OCI-LY7 (cell line): Measurements from ENCODE around the gene NELL1. TPM values are rescaled to one million over a fixed set of nuclear protein-coding genes. Genes with fewer than 3 reads are reported as not detected.
A peak's percentile ranks its signal among the peaks of the same experiment; 100 is the strongest.

Source experiments
- BruUV-seq: library from RNA; stranded (reverse); fragments of 400-500 nt; replicated peaks from 2 replicates; lab custom pipeline; 2021; lab: Mats Ljungman, UMichigan
- CTCF ChIA-PET: fragments of 300-600 bp; sonication (Branson Sonifier 250); formaldehyde crosslinking; loops from one replicate; lab custom pipeline; 2022; ENCODE audit warnings: antibody characterized with exemption; ENCODE audit not compliant: unreplicated experiment; lab: Charles Lee
- POLR2A ChIA-PET: fragments of 300-600 bp; sonication (Branson Sonifier 250); formaldehyde crosslinking; loops from one replicate; lab custom pipeline; 2022; ENCODE audit warnings: antibody characterized with exemption; lab: Charles Lee
- DNase-seq: peaks from one replicate; pipeline ENCODE4 v3.0.0-alpha.2; 2015; ENCODE audit warnings: low spot score
- H2AFZ ChIP-seq: fragments of 200-600 bp; sonication (generic), shearing (Covaris generic); 2 replicates; pipeline ENCODE4 v1.6.1; 2014; ENCODE audit warnings: mild to moderate bottlenecking, antibody characterized with exemption, low read length, moderate library complexity
- H3K27ac ChIP-seq: fragments of 200-600 bp; sonication (generic); 2 replicates; pipeline ENCODE4 v1.5.1; 2014; ENCODE audit warnings: mixed run types, low read depth, mild to moderate bottlenecking, moderate library complexity, low read length, inconsistent platforms; ENCODE audit not compliant: poor library complexity, severe bottlenecking
- H3K36me3 ChIP-seq: fragments of 200-600 bp; sonication (generic); 2 replicates; pipeline ENCODE4 v1.6.1; 2014; ENCODE audit warnings: mild to moderate bottlenecking, antibody characterized with exemption, low read length, moderate library complexity, mixed read lengths; ENCODE audit not compliant: insufficient read depth
- H3K4me1 ChIP-seq: fragments of 200-600 bp; sonication (generic); 2 replicates; pipeline ENCODE4 v1.5.1; 2014; ENCODE audit warnings: mild to moderate bottlenecking, low read length; ENCODE audit not compliant: insufficient read depth, poor library complexity, severe bottlenecking
- H3K4me2 ChIP-seq: fragments of 200-600 bp; sonication (generic); 2 replicates; pipeline ENCODE4 v1.6.1; 2014; ENCODE audit warnings: mild to moderate bottlenecking, low read length
- H3K4me3 ChIP-seq: fragments of 200-600 bp; sonication (generic); 2 replicates; pipeline ENCODE4 v1.5.1; 2014; ENCODE audit warnings: mild to moderate bottlenecking, low read depth, low read length; ENCODE audit not compliant: poor library complexity, severe bottlenecking
- H3K79me2 ChIP-seq: fragments of 200-600 bp; sonication (generic); 2 replicates; pipeline ENCODE4 v1.6.1; 2016; ENCODE audit warnings: low read depth, mild to moderate bottlenecking, low read length, moderate library complexity, mixed read lengths; ENCODE audit not compliant: insufficient read depth
- H3K9me2 ChIP-seq: fragments of 200-600 bp; sonication (generic); 2 replicates; pipeline ENCODE4 v1.6.1; 2016; ENCODE audit warnings: mild to moderate bottlenecking, low read length, mixed read lengths; ENCODE audit not compliant: insufficient read depth
- H3K9me3 ChIP-seq: fragments of 200-600 bp; sonication (generic); 2 replicates; pipeline ENCODE4 v1.6.1; 2014; ENCODE audit warnings: mild to moderate bottlenecking, mixed run types, low read length, mixed read lengths
- H4K20me1 ChIP-seq: fragments of 200-600 bp; sonication (generic); 2 replicates; pipeline ENCODE4 v1.6.1; 2014; ENCODE audit warnings: mild to moderate bottlenecking, antibody characterized with exemption, low read length, moderate library complexity, mixed read lengths; ENCODE audit not compliant: insufficient read depth
- CTCF ChIP-seq: fragments of 200-600 bp; sonication (generic); conservative IDR thresholded peaks from 2 replicates; pipeline ENCODE4 v1.5.1; 2014; ENCODE audit warnings: mild to moderate bottlenecking, antibody characterized with exemption, low read length, moderate library complexity, mixed read lengths
- EZH2phosphoT487 ChIP-seq: fragments of 200-600 bp; sonication (generic); IDR thresholded peaks from 2 replicates; pipeline ENCODE4 v1.6.1; 2018; ENCODE audit warnings: low read depth, borderline replicate concordance, mild to moderate bottlenecking, mixed run types, antibody characterized with exemption, low read length, moderate library complexity, mixed read lengths
- intact Hi-C: fragments of 100-400 bp; cut with micrococcal nuclease; formaldehyde crosslinking; loops from one replicate; pipeline ENCODE4 v1.10.0; 2022; ENCODE audit not compliant: unreplicated experiment
- total RNA-seq, 2 experiments: library from RNA; depleted of rRNA in 1 of 2; stranded (reverse); fragments of >200 nt in 1 of 2; shearing (Covaris generic) in 1 of 2; gene quantifications; 2 replicates each; pipeline ENCODE4 v1.2.3, GENCODE V29; 2014 to 2022

The NELL1 gene
- total RNA-seq, 2 experiments from 2014 or later: not detected

- POLR2A ChIA-PET: interaction anchor here (0.6 to 1.2 kb wide), 6 partner anchors 12 to 1796 kb away, joined by 3 to 5 read pairs (median 3); no protein-coding TSS in a partner anchor
- CTCF ChIA-PET: no interaction called here
- no peaks in the 10 kb centered on the region for H3K4me1 ChIP-seq
- H3K79me2 ChIP-seq: no peaks in the 10 kb centered on the region
- BruUV-seq: no TSS peak
- no peaks in the 10 kb centered on the region for H3K9me2 ChIP-seq
- no peak for TF ChIP-seq EZH2phosphoT487
- TF ChIP-seq CTCF: peak; percentile 77
- H3K9me3 ChIP-seq: no peaks in the 10 kb centered on the region
- no peak overlapping the region for H3K4me3 ChIP-seq
- peak; percentile 39 for DNase-seq
- no peaks in the 10 kb centered on the region for H3K36me3 ChIP-seq
- no peak overlapping the region for H2AFZ ChIP-seq
- no peaks in the 10 kb centered on the region for H4K20me1 ChIP-seq
- no peak overlapping the region for H3K4me2 ChIP-seq
- intact Hi-C loops: loop anchor here (2.0 kb wide), 1 partner anchor 863 kb away; no protein-coding TSS in a partner anchor
- H3K27ac ChIP-seq: no peak overlapping the region
These were observed 842.6 kb downstream of the NELL1 start for GRCh38 chr11:21511835-21512440.

GRCh38 chr11:21514316-21514715 is 844.9 kb downstream of the NELL1 start:
- peak; percentile 1 for DNase-seq
- H3K4me1 ChIP-seq: no peaks in the 10 kb centered on the region
- BruUV-seq: no TSS peak
- no peak overlapping the region for H3K27ac ChIP-seq
- ChIA-PET POLR2A (no interaction called here), CTCF (no interaction called here)
- H2AFZ ChIP-seq: no peak overlapping the region
- no peak overlapping the region for H3K4me2 ChIP-seq
- no peaks in the 10 kb centered on the region for H3K79me2 ChIP-seq
- no peak overlapping the region for H3K4me3 ChIP-seq
- H3K9me2 ChIP-seq: no peaks in the 10 kb centered on the region
- no peaks in the 10 kb centered on the region for H4K20me1 ChIP-seq
- peak; percentile 59; the same call in 1 of the 2 replicates for TF ChIP-seq CTCF
- no peak for TF ChIP-seq EZH2phosphoT487
- H3K36me3 ChIP-seq: no peaks in the 10 kb centered on the region
- H3K9me3 ChIP-seq: no peaks in the 10 kb centered on the region
- intact Hi-C loops: no loop called here

- Histone ChIP-seq H3K9me3 (no peaks in the 10 kb centered on the region), H3K9me2 (no peaks in the 10 kb centered on the region), H4K20me1 (no peaks in the 10 kb centered on the region), H3K4me2 (no peak overlapping the region), H3K4me3 (no peak overlapping the region), H3K79me2 (no peaks in the 10 kb centered on the region), H3K4me1 (no peaks in the 10 kb centered on the region), H3K27ac (no peak overlapping the region), H2AFZ (no peak overlapping the region), H3K36me3 (no peaks in the 10 kb centered on the region)
- TF ChIP-seq CTCF (no peak), EZH2phosphoT487 (no peak)
- intact Hi-C loops: no loop called here
- no peak for DNase-seq
- POLR2A ChIA-PET: no interaction called here
- BruUV-seq: no TSS peak
- CTCF ChIA-PET: no interaction called here
These were observed 850.9 kb downstream of the NELL1 start for GRCh38 chr11:21520244-21520643.
